Measurements from ENCODE around the gene IFITM5.
"Not testable (repeated sequence)": the region's sequence is repeated elsewhere in the genome, so short reads cannot be mapped to it uniquely, and the experiment has no call there.

Gene IFITM5

GRCh38 chr11:331358-332060 lies 32.2 kb upstream of the IFITM5 start:
- DNase-seq (ENCODE audit: low read depth in 2 of 2): no peak
- H3K4me3 ChIP-seq (replicated peaks in 1 of 2; ENCODE audit: low read depth in 2 of 2, low read length in 2 of 2): no peak overlapping the region
- no peak for TF ChIP-seq CTCF (IDR thresholded peaks at IDR 0.05; ENCODE audit: low read depth, low read length)

GRCh38 chr11:330694-331357 lies 31.5 kb upstream of the IFITM5 start:
- no peak overlapping the region for H3K4me3 ChIP-seq (replicated peaks in 1 of 2; ENCODE audit: low read depth in 2 of 2, low read length in 2 of 2)
- no peak for DNase-seq (ENCODE audit: low read depth in 2 of 2)
- TF ChIP-seq CTCF (IDR thresholded peaks at IDR 0.05; ENCODE audit: low read depth, low read length): no peak

- DNase-seq (ENCODE audit: low read depth in 2 of 2): no peak
- no peak overlapping the region for H3K4me3 ChIP-seq (replicated peaks in 1 of 2; ENCODE audit: low read depth in 2 of 2, low read length in 2 of 2)
- TF ChIP-seq CTCF (IDR thresholded peaks at IDR 0.05; ENCODE audit: low read depth, low read length): no peak
These were observed 31.0 kb upstream of the IFITM5 start for GRCh38 chr11:330307-330693.

- H3K4me3 ChIP-seq (replicated peaks in 1 of 2; ENCODE audit: low read depth in 2 of 2, low read length in 2 of 2): no peak overlapping the region
- DNase-seq (ENCODE audit: low read depth in 2 of 2): no peak
- TF ChIP-seq CTCF (IDR thresholded peaks at IDR 0.05; ENCODE audit: low read depth, low read length): no peak
These were observed 30.5 kb upstream of the IFITM5 start for GRCh38 chr11:329886-330253.

- not testable (repeated sequence) for H3K4me3 ChIP-seq (replicated peaks in 1 of 2; ENCODE audit: low read depth in 2 of 2, low read length in 2 of 2); DNase-seq (ENCODE audit: low read depth in 2 of 2)
These were observed 29.3 kb upstream of the IFITM5 start for GRCh38 chr11:328516-329100.

- TF ChIP-seq CTCF (IDR thresholded peaks at IDR 0.05; ENCODE audit: low read depth, low read length): no peak
- no peak overlapping the region for H3K4me3 ChIP-seq (replicated peaks in 1 of 2; ENCODE audit: low read depth in 2 of 2, low read length in 2 of 2)
- no peak for DNase-seq (ENCODE audit: low read depth in 2 of 2)
These were observed 28.7 kb upstream of the IFITM5 start for GRCh38 chr11:328012-328411.

GRCh38 chr11:327581-327923 lies 28.2 kb upstream of the IFITM5 start:
- DNase-seq (ENCODE audit: low read depth in 2 of 2): no peak
- no peak for TF ChIP-seq CTCF (IDR thresholded peaks at IDR 0.05; ENCODE audit: low read depth, low read length)
- no peak overlapping the region for H3K4me3 ChIP-seq (replicated peaks in 1 of 2; ENCODE audit: low read depth in 2 of 2, low read length in 2 of 2)

Measured in cardiac fibroblast (primary cell).